Endothelial cell of umbilical vein (primary cell): ENCODE data around the gene CPXM2.

ENCODE experiments used
- CTCF ChIP-seq, 2 donors: IDR thresholded peaks; 1 replicate in 1 of 2; 2 replicates in 1 of 2; pipeline ENCODE4 v1.5.1; 2011; ENCODE audit warnings: low read length in 2 of 2, mild to moderate bottlenecking in 2 of 2, moderate library complexity in 2 of 2, control low read depth in 1 of 2, inconsistent platforms in 1 of 2, low read depth in 1 of 2; ENCODE audit not compliant: insufficient read depth in 1 of 2; ENCODE audit errors: extremely low read depth in 1 of 2
- POLR2A ChIP-seq: IDR thresholded peaks from 2 replicates; pipeline ENCODE4 v1.6.1; 2012; ENCODE audit warnings: low read depth, mild to moderate bottlenecking, control low read depth, low read length

GRCh38 chr10:123854003-123854402, 37.6 kb downstream of the CPXM2 start:
- TF ChIP-seq POLR2A = no peak
- no peak for TF ChIP-seq CTCF (IDR thresholded peaks at IDR 0.05; ENCODE audit: extremely low read depth in 1 of 2, insufficient read depth in 1 of 2, low read depth in 1 of 2, low read length in 2 of 2)
